Stimulated activated CD4-positive, alpha-beta T cell treated with anti-CD3 and anti-CD28 coated beads, Interleukin-12 subunit alpha, Interleukin-12 subunit beta, amount 100 ng/mL, for 48 hours (primary cell): Measurements from ENCODE around the gene CRYGN.

Experiments used
- DNase-seq, 3 donors: peaks; one replicate each; pipeline ENCODE4 v3.0.0-alpha.2; 2020; ENCODE audit warnings: low read depth in 2 of 3, low spot score in 1 of 3

The CRYGN gene

GRCh38 chr7:151440799-151441445 is 981 bp upstream of the CRYGN start:
- DNase-seq: no peak

- no peak for DNase-seq
Measured at GRCh38 chr7:151438864-151439601, 908 bp downstream of the CRYGN start.

GRCh38 chr7:151437866-151438516 is 1.9 kb downstream of the CRYGN start:
- no peak for DNase-seq

- no peak for DNase-seq
Measured at GRCh38 chr7:151437159-151437553, 2.8 kb downstream of the CRYGN start.

- DNase-seq: no peak
Measured at GRCh38 chr7:151436446-151437158, 3.3 kb downstream of the CRYGN start.

- no peak for DNase-seq
Measured at GRCh38 chr7:151435971-151436370, 4.0 kb downstream of the CRYGN start.

- no peak for DNase-seq
Measured at GRCh38 chr7:151435103-151435916, 4.6 kb downstream of the CRYGN start.

- no peak for DNase-seq
Measured at GRCh38 chr7:151434549-151434948, 5.4 kb downstream of the CRYGN start.

- DNase-seq: no peak
Measured at GRCh38 chr7:151433721-151434400, 6.1 kb downstream of the CRYGN start.

GRCh38 chr7:151432658-151433521 is 7.1 kb downstream of the CRYGN start:
- DNase-seq: peak in 2 of 3 donors; percentile 45 to 52

GRCh38 chr7:151431768-151432311 is 8.1 kb downstream of the CRYGN start:
- DNase-seq: no peak

GRCh38 chr7:151431281-151431767 is 8.6 kb downstream of the CRYGN start:
- no peak for DNase-seq

- DNase-seq: no peak
Measured at GRCh38 chr7:151430391-151431205, 9.3 kb downstream of the CRYGN start.

- peak in 1 of 3 donors; percentile 27 for DNase-seq
Measured at GRCh38 chr7:151429560-151430331, 10.2 kb downstream of the CRYGN start.

- no peak for DNase-seq
Measured at GRCh38 chr7:151429237-151429559, 10.7 kb downstream of the CRYGN start.

- no peak for DNase-seq
Measured at GRCh38 chr7:151428378-151429236, 11.3 kb downstream of the CRYGN start.
